HCT116 (cell line): Measurements from ENCODE around the gene RLN3. TPM values are rescaled to one million over a fixed set of nuclear protein-coding genes. Genes with fewer than 3 reads are reported as not detected.

Experiments used
- ATAC-seq: fragments of 200-7000 bp; cut with Tn5 transposase; 2 replicates; pipeline ENCODE4 v1.9.1; 2020; ENCODE audit warnings: mild to moderate bottlenecking, moderate library complexity
- BruUV-seq: library from RNA; stranded (reverse); fragments of 400-500 nt; replicated peaks from 2 replicates; lab custom pipeline; 2021; lab: Mats Ljungman, UMichigan
- CTCF ChIA-PET: fragments of 300-600 bp; sonication (Branson Sonifier 250); formaldehyde crosslinking; loops from one replicate; lab custom pipeline; 2021; ENCODE audit warnings: antibody characterized with exemption; lab: Charles Lee
- POLR2A ChIA-PET: fragments of 300-600, 350-600 bp; sonication (Branson Sonifier 250); formaldehyde crosslinking; loops from one replicate; lab custom pipeline; 2021; ENCODE audit warnings: antibody characterized with exemption; lab: Charles Lee
- RAD21 ChIA-PET, 2 experiments: fragments of 300-600 bp; sonication (Branson Sonifier 250); formaldehyde crosslinking; loops; one replicate each; lab custom pipeline; 2023; ENCODE audit warnings: low total read pairs in 2 of 2; ENCODE audit not compliant: uncharacterized antibody in 2 of 2, unreplicated experiment in 2 of 2, low non-redundant PET in 1 of 2; lab: Charles Lee
- DNase-seq: peaks from one replicate; pipeline ENCODE4 v3.0.0-alpha.2; 2010; ENCODE audit warnings: low read depth, low spot score
- H2AFZ ChIP-seq: fragments of 200-600 bp; shearing (Covaris generic), sonication (generic); 2 replicates; pipeline ENCODE4 v1.6.1; 2017; ENCODE audit warnings: low read depth, mixed run types, mixed read lengths, antibody characterized with exemption, low read length; ENCODE audit not compliant: poor library complexity, severe bottlenecking
- H3K27ac ChIP-seq: 2 replicates; pipeline ENCODE4 v1.5.1; 2012; ENCODE audit warnings: low read depth, low read length
- H3K27me3 ChIP-seq: fragments of 200-600 bp; sonication (generic); 2 replicates; pipeline ENCODE4 v1.6.1; 2016; ENCODE audit warnings: mixed run types, low read length, mixed read lengths; ENCODE audit not compliant: insufficient read depth
- H3K36me3 ChIP-seq, 2 experiments: fragments of 200-500 bp in 1 of 2; fragments of 200-600 bp in 1 of 2; sonication (Bioruptor generic) in 1 of 2; sonication (generic) in 1 of 2; 2 replicates each; pipeline versions ENCODE4 v1.5.1 to v1.6.1; 2014 to 2016; ENCODE audit warnings: low read length in 2 of 2, inconsistent platforms in 1 of 2, mixed read lengths in 1 of 2, mixed run types in 1 of 2; ENCODE audit not compliant: insufficient read depth in 2 of 2, control insufficient read depth in 1 of 2
- H3K4me1 ChIP-seq, 2 experiments: fragments of 200-600 bp in 1 of 2; sonication (generic) in 1 of 2; 2 replicates each; pipeline versions ENCODE4 v1.5.1 to v1.6.1; 2012 to 2017; ENCODE audit warnings: low read length in 2 of 2, inconsistent platforms in 1 of 2, mild to moderate bottlenecking in 1 of 2, mixed read lengths in 1 of 2, mixed run types in 1 of 2, moderate library complexity in 1 of 2; ENCODE audit not compliant: insufficient read depth in 2 of 2, control insufficient read depth in 1 of 2
- H3K4me2 ChIP-seq: fragments of 200-600 bp; sonication (generic); 2 replicates; pipeline ENCODE4 v1.6.1; 2017; ENCODE audit warnings: mixed run types, low read length, mixed read lengths
- H3K4me3 ChIP-seq, 2 experiments: fragments of 200-600 bp in 1 of 2; sonication (generic) in 1 of 2; replicated peaks in 1 of 2; 2 replicates each; pipeline ENCODE4 v1.5.1; 2011 to 2016; ENCODE audit warnings: low read length in 2 of 2, control low read depth in 1 of 2, low read depth in 1 of 2, mild to moderate bottlenecking in 1 of 2, mixed read lengths in 1 of 2, mixed run types in 1 of 2
- H3K79me2 ChIP-seq: fragments of 200-600 bp; sonication (generic); 2 replicates; pipeline ENCODE4 v1.6.1; 2017; ENCODE audit warnings: mild to moderate bottlenecking, mixed run types, low read length, moderate library complexity, mixed read lengths; ENCODE audit not compliant: insufficient read depth
- H3K9ac ChIP-seq: fragments of 200-600 bp; sonication (generic); 2 replicates; pipeline ENCODE4 v1.6.1; 2016; ENCODE audit warnings: low read length, mixed read lengths
- H3K9me2 ChIP-seq: fragments of 200-600 bp; sonication (generic), shearing (Covaris generic); 2 replicates; pipeline ENCODE4 v1.6.1; 2017; ENCODE audit warnings: mixed run types, mild to moderate bottlenecking, moderate library complexity; ENCODE audit not compliant: insufficient read depth
- H3K9me3 ChIP-seq, 2 experiments: fragments of 200-500 bp in 1 of 2; fragments of 200-600 bp in 1 of 2; sonication (Bioruptor generic) in 1 of 2; sonication (generic) in 1 of 2; 2 replicates each; pipeline ENCODE4 v1.6.1; 2014 to 2017; ENCODE audit warnings: low read length in 2 of 2, mixed read lengths in 2 of 2, inconsistent platforms in 1 of 2, low read depth in 1 of 2, mild to moderate bottlenecking in 1 of 2, mixed run types in 1 of 2, moderate library complexity in 1 of 2; ENCODE audit not compliant: control insufficient read depth in 1 of 2, insufficient read depth in 1 of 2
- H4K20me1 ChIP-seq: fragments of 200-600 bp; sonication (generic), shearing (Covaris generic); 2 replicates; pipeline ENCODE4 v1.6.1; 2017; ENCODE audit warnings: mixed run types, mild to moderate bottlenecking, moderate library complexity; ENCODE audit not compliant: insufficient read depth
- CBX3 ChIP-seq: IDR thresholded peaks from 2 replicates; pipeline ENCODE4 v1.6.1; 2012; ENCODE audit warnings: low read depth
- CTCF ChIP-seq, 3 experiments: fragments of 200-600 bp in 1 of 3; sonication (generic) in 1 of 3; IDR thresholded peaks in 2 of 3; conservative IDR thresholded peaks in 1 of 3; 2 replicates each; pipeline ENCODE4 v1.5.1; 2012 to 2017; ENCODE audit warnings: low read depth in 2 of 3, low read length in 2 of 3, antibody characterized with exemption in 1 of 3, borderline replicate concordance in 1 of 3, control low read depth in 1 of 3, mild to moderate bottlenecking in 1 of 3, mixed read lengths in 1 of 3, mixed run types in 1 of 3, moderate library complexity in 1 of 3; ENCODE audit not compliant: insufficient read depth in 1 of 3
- EGR1 ChIP-seq: IDR thresholded peaks from 2 replicates; pipeline ENCODE4 v1.6.1; 2012; ENCODE audit warnings: low read depth
- JUND ChIP-seq: IDR thresholded peaks from 2 replicates; pipeline ENCODE4 v1.6.1; 2012
- MAX ChIP-seq: IDR thresholded peaks from 2 replicates; pipeline ENCODE4 v1.6.1; 2012
- POLR2AphosphoS5 ChIP-seq: IDR thresholded peaks from 2 replicates; pipeline ENCODE4 v1.6.1; 2011; ENCODE audit warnings: mild to moderate bottlenecking, low read depth, low read length, moderate library complexity
- SP1 ChIP-seq: IDR thresholded peaks from 2 replicates; pipeline ENCODE4 v1.6.1; 2012; ENCODE audit warnings: low read depth
- TCF7L2 ChIP-seq: IDR thresholded peaks from 2 replicates; pipeline ENCODE4 v1.7.0; 2011; ENCODE audit warnings: borderline replicate concordance, inconsistent platforms; ENCODE audit not compliant: insufficient read depth, insufficient read length; ENCODE audit errors: extremely low read depth
- YY1 ChIP-seq: IDR thresholded peaks from 2 replicates; pipeline ENCODE4 v1.6.1; 2011; ENCODE audit warnings: low read length, low read depth, moderate library complexity, mild to moderate bottlenecking; ENCODE audit not compliant: insufficient replicate concordance; ENCODE audit errors: extremely low read depth
- ZFX ChIP-seq: fragments of 450-650 bp; IDR thresholded peaks from 2 replicates; pipeline ENCODE4 v1.6.1; 2017
- intact Hi-C: fragments of 100-400 bp; cut with micrococcal nuclease; formaldehyde crosslinking; loops from 2 replicates; pipeline ENCODE4 v1.10.0; 2022
- total RNA-seq: library from RNA; stranded (reverse); gene quantifications from one replicate; pipeline ENCODE4 v1.2.1, GENCODE V29; 2021; ENCODE audit not compliant: unreplicated experiment
- TF ChIP-seq, protein P1 (sequence below): IDR thresholded peaks from 2 replicates; pipeline ENCODE4 v1.6.1; 2012; ENCODE audit warnings: low read depth

The RLN3 gene
- total RNA-seq, 1 experiment from 2014 or later, result not detected

DNA sequence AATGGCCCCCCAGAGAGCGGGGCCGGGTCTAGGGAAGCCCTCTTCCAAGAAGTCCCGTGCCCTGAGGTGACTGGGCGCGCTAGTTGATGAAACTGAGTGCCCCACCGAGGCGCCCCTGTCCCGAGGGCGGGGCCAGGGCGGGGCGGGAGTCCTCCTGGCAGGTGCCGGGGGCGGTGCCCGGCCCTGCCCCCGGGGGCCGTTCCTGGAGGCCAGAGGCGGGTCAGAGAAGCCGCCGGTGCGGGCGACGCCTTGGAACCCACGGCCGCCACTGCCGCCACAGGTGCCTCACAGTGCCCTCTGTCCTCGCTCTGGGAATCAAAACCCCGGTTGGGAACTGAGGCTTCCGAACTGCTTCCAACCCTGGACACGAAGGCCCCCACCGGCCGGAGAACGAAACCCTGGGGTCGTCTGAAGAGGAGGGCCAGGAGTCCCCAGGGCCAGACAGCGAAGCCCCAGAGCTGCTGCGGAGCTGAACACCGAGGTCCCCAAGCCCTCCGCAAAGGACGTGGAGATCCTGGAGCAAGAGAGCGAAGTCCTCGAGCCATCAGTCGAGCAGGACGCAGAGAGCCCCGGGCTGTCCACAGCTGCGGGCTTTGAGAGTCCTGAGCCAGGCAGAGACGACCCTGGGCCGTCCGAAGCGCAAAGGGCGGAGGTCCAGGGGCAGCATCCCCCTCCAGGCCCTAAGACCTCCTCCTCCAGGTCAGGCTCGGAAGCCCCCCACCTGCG, 44.8 kb downstream of the RLN3 start, which contains the start of gene MISP3 (continued):
- TF ChIP-seq YY1 (no peak), JUND (no peak), POLR2AphosphoS5 (peak; percentile 14; the same call in 1 of the 2 replicates), TCF7L2 (no peak)

DNA sequence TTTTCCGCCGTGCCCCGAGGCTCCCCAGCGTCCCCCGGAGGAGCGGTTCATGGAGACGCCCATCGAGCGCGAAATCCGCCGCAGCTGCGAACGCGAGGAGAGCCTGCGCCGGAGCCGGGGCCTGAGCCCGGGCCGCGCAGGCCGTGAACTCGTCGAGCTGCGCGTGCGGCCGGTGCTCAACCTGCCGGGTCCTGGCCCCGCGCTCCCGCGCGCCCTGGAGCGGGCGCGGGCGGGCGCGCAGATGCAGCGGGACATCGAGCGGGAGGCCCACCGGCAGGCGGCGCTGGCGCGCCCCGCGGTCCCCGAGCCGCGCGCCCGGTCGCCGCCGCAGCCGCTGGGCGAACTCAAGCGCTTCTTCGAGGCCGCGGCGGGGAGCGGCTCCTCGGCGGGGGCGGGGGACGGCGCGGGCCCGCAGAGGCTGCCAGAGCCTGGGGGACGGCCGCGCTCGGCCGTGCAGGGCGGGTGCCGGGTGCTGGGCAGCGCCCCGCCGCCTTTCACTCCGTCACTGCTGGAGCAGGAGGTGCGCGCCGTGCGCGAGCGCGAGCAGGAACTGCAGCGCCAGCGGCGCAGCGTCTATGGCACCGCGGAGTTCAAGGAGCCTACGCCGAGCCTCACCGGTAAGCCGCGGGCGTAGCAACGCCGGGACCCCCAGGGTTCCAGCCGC, 45.4 kb downstream of the RLN3 start:
- H3K4me2 ChIP-seq, result peak overlapping the region; percentile 99
- no peaks in the 10 kb centered on the region for H3K79me2 ChIP-seq
- no peaks in the 10 kb centered on the region for H3K36me3 ChIP-seq
- H3K9ac ChIP-seq, result peak overlapping the region; percentile 63
- intact Hi-C loops, result loop anchor here (1.0 to 10.0 kb wide), 3 partner anchors 39 to 289 kb away; partner anchors contain the start of genes BRME1 and CC2D1A
- peaks cover 17 to 41% of the 10 kb centered on the region in 2 experiments for H3K4me1 ChIP-seq
- TF ChIP-seq CBX3 (no peak), EGR1 (no peak), ZFX (peak; percentile 64), MAX (peak; percentile 38; the same call in 1 of the 2 replicates), SP1 (no peak), CTCF (IDR thresholded peaks at IDR 0.05 in 2 of 3, conservative IDR thresholded peaks at IDR 0.05 in 1 of 3; ENCODE audit: borderline replicate concordance in 1 of 3, insufficient read depth in 1 of 3, low read depth in 2 of 3, low read length in 2 of 3) (peak in 2 of 3 experiments; percentile 19 to 22; a peak in 2 of 6 replicates)
- TF ChIP-seq, protein P1, sequence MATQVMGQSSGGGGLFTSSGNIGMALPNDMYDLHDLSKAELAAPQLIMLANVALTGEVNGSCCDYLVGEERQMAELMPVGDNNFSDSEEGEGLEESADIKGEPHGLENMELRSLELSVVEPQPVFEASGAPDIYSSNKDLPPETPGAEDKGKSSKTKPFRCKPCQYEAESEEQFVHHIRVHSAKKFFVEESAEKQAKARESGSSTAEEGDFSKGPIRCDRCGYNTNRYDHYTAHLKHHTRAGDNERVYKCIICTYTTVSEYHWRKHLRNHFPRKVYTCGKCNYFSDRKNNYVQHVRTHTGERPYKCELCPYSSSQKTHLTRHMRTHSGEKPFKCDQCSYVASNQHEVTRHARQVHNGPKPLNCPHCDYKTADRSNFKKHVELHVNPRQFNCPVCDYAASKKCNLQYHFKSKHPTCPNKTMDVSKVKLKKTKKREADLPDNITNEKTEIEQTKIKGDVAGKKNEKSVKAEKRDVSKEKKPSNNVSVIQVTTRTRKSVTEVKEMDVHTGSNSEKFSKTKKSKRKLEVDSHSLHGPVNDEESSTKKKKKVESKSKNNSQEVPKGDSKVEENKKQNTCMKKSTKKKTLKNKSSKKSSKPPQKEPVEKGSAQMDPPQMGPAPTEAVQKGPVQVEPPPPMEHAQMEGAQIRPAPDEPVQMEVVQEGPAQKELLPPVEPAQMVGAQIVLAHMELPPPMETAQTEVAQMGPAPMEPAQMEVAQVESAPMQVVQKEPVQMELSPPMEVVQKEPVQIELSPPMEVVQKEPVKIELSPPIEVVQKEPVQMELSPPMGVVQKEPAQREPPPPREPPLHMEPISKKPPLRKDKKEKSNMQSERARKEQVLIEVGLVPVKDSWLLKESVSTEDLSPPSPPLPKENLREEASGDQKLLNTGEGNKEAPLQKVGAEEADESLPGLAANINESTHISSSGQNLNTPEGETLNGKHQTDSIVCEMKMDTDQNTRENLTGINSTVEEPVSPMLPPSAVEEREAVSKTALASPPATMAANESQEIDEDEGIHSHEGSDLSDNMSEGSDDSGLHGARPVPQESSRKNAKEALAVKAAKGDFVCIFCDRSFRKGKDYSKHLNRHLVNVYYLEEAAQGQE, result no peak
- H3K27ac ChIP-seq, result peak overlapping the region; percentile 80
- no peaks in the 10 kb centered on the region for H3K9me2 ChIP-seq
- no peaks in the 10 kb centered on the region; a peak in 1 of 4 replicates for H3K9me3 ChIP-seq
- ChIA-PET CTCF (interaction anchor here (0.7 to 6.6 kb wide), 9 partner anchors 14 to 201 kb away, joined by 3 to 83 read pairs (median 5); partner anchors contain the start of genes ASF1B and PALM3), RAD21 (no interaction called here), POLR2A (no interaction called here)
- no peak for DNase-seq
- H2AFZ ChIP-seq, result peak overlapping the region; percentile 7
- H3K27me3 ChIP-seq, result no peaks in the 10 kb centered on the region
- no TSS peak for BruUV-seq
- ATAC-seq, result peak; percentile 64
- H4K20me1 ChIP-seq, result no peaks in the 10 kb centered on the region
- peak overlapping the region; percentile 66 to 72 for H3K4me3 ChIP-seq
